WTC11 (cell line): ENCODE results near the gene RASL10A.

ENCODE experiments used
- ATF1 ChIP-seq: sonication (generic); formaldehyde crosslinking; IDR thresholded peaks from 2 replicates; pipeline ENCODE4 v1.8.1; 2023; ENCODE audit warnings: mild to moderate bottlenecking, moderate library complexity, missing genetic modification reagents
- IRF2 ChIP-seq: sonication (generic); formaldehyde crosslinking; IDR thresholded peaks from 2 replicates; pipeline ENCODE4 v1.8.0; 2022; ENCODE audit warnings: low read depth, missing genetic modification reagents, borderline replicate concordance
- NFE2L1 ChIP-seq: sonication (generic); formaldehyde crosslinking; IDR thresholded peaks from 2 replicates; pipeline ENCODE4 v1.8.1; 2023; ENCODE audit warnings: missing genetic modification reagents
- NR2C2 ChIP-seq: sonication (generic); formaldehyde crosslinking; IDR thresholded peaks from 2 replicates; pipeline ENCODE4 v1.8.0; 2022; ENCODE audit warnings: mild to moderate bottlenecking, missing genetic modification reagents
- NR3C1 ChIP-seq: sonication (generic); formaldehyde crosslinking; conservative IDR thresholded peaks from 2 replicates; pipeline ENCODE4 v1.8.1; 2023; ENCODE audit warnings: low read depth, mild to moderate bottlenecking, missing genetic modification reagents
- RORB ChIP-seq: fragments of 250-450 bp; sonication (Bioruptor Pico); IDR thresholded peaks from 2 replicates; pipeline ENCODE4 v1.9.0; 2021; ENCODE audit warnings: mild to moderate bottlenecking
- SMAD3 ChIP-seq: sonication (generic); formaldehyde crosslinking; IDR thresholded peaks from 2 replicates; pipeline ENCODE4 v1.8.0; 2022; ENCODE audit warnings: missing genetic modification reagents, mild to moderate bottlenecking, borderline replicate concordance
- ZNF263 ChIP-seq: sonication (generic); formaldehyde crosslinking; IDR thresholded peaks from 2 replicates; pipeline ENCODE4 v1.8.1; 2022; ENCODE audit warnings: low read depth, mild to moderate bottlenecking, moderate library complexity, missing genetic modification reagents
- ZNF423 ChIP-seq: fragments of 250-450 bp; sonication (Bioruptor Pico); IDR thresholded peaks from 2 replicates; pipeline ENCODE4 v2.1.2; 2022; ENCODE audit warnings: mild to moderate bottlenecking, moderate library complexity
- TF ChIP-seq, protein P1 (sequence below): fragments of 200-600 bp; IDR thresholded peaks from 2 replicates; pipeline ENCODE4 v1.8.0; 2022; ENCODE audit warnings: antibody characterized with exemption
- TF ChIP-seq, protein P2 (sequence below): sonication (generic); formaldehyde crosslinking; IDR thresholded peaks from 2 replicates; pipeline ENCODE4 v1.8.1; 2023; ENCODE audit warnings: mild to moderate bottlenecking, missing genetic modification reagents, moderate library complexity
- TF ChIP-seq, protein P3 (sequence below): sonication (generic); formaldehyde crosslinking; IDR thresholded peaks from 2 replicates; pipeline ENCODE4 v1.8.1; 2022; ENCODE audit warnings: mild to moderate bottlenecking, missing genetic modification reagents, moderate library complexity, borderline replicate concordance

DNA sequence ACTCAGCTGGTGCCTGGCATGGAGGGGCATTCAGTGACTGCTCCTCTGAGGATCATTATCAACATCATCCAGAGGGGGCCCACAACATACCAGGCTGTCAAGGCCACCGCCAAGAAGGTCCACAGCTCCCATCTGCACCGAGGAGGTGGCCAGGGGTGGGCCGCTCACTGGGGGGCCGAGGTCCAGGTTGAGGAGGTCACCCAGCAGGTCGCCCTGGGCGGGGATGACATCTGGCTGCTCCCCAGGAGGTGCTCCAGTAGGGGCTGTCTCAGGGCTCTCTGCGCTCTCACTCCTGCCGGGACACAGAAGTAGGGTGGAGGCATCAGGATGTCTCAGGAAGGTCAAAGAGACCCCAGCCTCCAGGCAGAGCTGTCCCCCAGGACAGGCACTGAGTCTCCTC is 25.1 kb upstream of the RASL10A start:
- TF ChIP-seq NR3C1, result no peak
- TF ChIP-seq, protein P1, sequence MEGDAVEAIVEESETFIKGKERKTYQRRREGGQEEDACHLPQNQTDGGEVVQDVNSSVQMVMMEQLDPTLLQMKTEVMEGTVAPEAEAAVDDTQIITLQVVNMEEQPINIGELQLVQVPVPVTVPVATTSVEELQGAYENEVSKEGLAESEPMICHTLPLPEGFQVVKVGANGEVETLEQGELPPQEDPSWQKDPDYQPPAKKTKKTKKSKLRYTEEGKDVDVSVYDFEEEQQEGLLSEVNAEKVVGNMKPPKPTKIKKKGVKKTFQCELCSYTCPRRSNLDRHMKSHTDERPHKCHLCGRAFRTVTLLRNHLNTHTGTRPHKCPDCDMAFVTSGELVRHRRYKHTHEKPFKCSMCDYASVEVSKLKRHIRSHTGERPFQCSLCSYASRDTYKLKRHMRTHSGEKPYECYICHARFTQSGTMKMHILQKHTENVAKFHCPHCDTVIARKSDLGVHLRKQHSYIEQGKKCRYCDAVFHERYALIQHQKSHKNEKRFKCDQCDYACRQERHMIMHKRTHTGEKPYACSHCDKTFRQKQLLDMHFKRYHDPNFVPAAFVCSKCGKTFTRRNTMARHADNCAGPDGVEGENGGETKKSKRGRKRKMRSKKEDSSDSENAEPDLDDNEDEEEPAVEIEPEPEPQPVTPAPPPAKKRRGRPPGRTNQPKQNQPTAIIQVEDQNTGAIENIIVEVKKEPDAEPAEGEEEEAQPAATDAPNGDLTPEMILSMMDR, result no peak
- TF ChIP-seq IRF2 (CRISPR knock-in tag), result no peak
- TF ChIP-seq RORB, result no peak
- no peak for TF ChIP-seq ATF1 (CRISPR knock-in tag)
- TF ChIP-seq ZNF423 (CRISPR knock-in tag), result no peak
- no peak for TF ChIP-seq ZNF263 (CRISPR knock-in tag)
- TF ChIP-seq, protein P2, sequence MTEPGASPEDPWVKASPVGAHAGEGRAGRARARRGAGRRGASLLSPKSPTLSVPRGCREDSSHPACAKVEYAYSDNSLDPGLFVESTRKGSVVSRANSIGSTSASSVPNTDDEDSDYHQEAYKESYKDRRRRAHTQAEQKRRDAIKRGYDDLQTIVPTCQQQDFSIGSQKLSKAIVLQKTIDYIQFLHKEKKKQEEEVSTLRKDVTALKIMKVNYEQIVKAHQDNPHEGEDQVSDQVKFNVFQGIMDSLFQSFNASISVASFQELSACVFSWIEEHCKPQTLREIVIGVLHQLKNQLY (CRISPR knock-in tag), result no peak
- TF ChIP-seq, protein P3, sequence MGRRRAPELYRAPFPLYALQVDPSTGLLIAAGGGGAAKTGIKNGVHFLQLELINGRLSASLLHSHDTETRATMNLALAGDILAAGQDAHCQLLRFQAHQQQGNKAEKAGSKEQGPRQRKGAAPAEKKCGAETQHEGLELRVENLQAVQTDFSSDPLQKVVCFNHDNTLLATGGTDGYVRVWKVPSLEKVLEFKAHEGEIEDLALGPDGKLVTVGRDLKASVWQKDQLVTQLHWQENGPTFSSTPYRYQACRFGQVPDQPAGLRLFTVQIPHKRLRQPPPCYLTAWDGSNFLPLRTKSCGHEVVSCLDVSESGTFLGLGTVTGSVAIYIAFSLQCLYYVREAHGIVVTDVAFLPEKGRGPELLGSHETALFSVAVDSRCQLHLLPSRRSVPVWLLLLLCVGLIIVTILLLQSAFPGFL, result no peak
- TF ChIP-seq NR2C2, result no peak
- TF ChIP-seq NFE2L1, result no peak
- no peak for TF ChIP-seq SMAD3
